Heart left ventricle (tissue), 13 donors: ENCODE data around the gene GRAMD4.

Source experiments
- POLR2A ChIP-seq, 2 donors: fragments of 450-650 bp; IDR thresholded peaks; one replicate each; pipeline ENCODE4 v1.6.1; 2017; ENCODE audit warnings: antibody characterized with exemption in 2 of 2, mild to moderate bottlenecking in 2 of 2, moderate library complexity in 2 of 2
- TF ChIP-seq, protein P1 (sequence below), 12 donors: fragments of 200-600 bp; sonication (generic) in 4 of 12; IDR thresholded peaks; one replicate each; pipeline versions ENCODE4 v1.5.0 to v1.8.0; 2018 to 2022; ENCODE audit warnings: antibody characterized with exemption in 12 of 12, mild to moderate bottlenecking in 5 of 12
- donor health status: ischemic (EF 13 %, LVEDD 7.1; RV severe dilation, severe dysfunction).
- donor health status: DM: no; HTN: yes; CAD: no.
- donor health status: DM: no; HTN: no; CAD: no.
- donor health status: ischemic (EF 25% LVEDD 6.9; RV normal size, moderate dysfunction).
- donor health status: ischemic (EF 25% LVEDD 5.7; RV mildly dilated, moderate dysfunction).
- donor health status: ischemic (EF 35%, LVEDD 5.7; RV mildly dilated, moderate dysfunction).
- donor health status: nonischemic (EF 11% LVEDD 7.7; RV severe dilation, severe dysfunction).
- donor health status: DM: yes; HTN: yes; CAD: no.
- donor health status: PGD.
- donor health status: ischemic (EF 29% LVEDD 5.4; RV normal size, mild dysfunction).
- donor health status: nonischemic (EF 23%, LVEDD 6.1; RV moderate dilation, normal function).

DNA sequence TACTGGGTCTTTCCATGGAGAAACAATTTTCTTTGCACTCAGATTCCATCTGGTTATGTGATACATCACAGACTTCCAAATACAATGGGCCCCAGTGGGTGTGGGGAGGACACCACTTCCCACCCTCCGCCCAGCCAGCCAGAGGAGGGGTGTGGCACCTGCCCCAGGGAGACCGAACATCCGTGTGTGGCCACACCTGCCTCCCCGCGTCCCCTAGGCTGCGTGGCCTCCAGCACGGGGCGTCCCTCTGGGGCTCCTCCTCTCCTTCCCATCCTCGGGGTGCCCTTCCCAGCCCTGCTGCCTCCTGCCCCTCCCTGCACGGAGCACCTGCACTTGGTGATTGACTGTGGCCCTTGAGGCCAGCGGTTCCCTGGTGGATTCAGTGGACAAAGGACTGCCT, 68.8 kb downstream of the GRAMD4 start:
- TF ChIP-seq, protein P1, sequence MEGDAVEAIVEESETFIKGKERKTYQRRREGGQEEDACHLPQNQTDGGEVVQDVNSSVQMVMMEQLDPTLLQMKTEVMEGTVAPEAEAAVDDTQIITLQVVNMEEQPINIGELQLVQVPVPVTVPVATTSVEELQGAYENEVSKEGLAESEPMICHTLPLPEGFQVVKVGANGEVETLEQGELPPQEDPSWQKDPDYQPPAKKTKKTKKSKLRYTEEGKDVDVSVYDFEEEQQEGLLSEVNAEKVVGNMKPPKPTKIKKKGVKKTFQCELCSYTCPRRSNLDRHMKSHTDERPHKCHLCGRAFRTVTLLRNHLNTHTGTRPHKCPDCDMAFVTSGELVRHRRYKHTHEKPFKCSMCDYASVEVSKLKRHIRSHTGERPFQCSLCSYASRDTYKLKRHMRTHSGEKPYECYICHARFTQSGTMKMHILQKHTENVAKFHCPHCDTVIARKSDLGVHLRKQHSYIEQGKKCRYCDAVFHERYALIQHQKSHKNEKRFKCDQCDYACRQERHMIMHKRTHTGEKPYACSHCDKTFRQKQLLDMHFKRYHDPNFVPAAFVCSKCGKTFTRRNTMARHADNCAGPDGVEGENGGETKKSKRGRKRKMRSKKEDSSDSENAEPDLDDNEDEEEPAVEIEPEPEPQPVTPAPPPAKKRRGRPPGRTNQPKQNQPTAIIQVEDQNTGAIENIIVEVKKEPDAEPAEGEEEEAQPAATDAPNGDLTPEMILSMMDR (IDR thresholded peaks at IDR 0.05), result no peak
- no peak for TF ChIP-seq POLR2A (IDR thresholded peaks at IDR 0.05)
